Keratinocyte (primary cell): ENCODE measurements around the gene ANXA8. TPM values are rescaled to one million over a fixed set of nuclear protein-coding genes. Genes with fewer than 3 reads are reported as not detected.

Experiments used
- DNase-seq: peaks from one replicate; pipeline ENCODE4 v3.0.0-alpha.2; 2011; ENCODE audit warnings: low read depth, missing footprints, low spot score
- FAIRE-seq: peaks from 2 replicates; lab custom pipeline; 2011; peaks lifted over from hg19 to GRCh38; lab: Jason Lieb, UNC
- H2AFZ ChIP-seq: 2 replicates; pipeline ENCODE4 v1.6.0; 2012; ENCODE audit warnings: low read length, control low read depth, inconsistent platforms; ENCODE audit not compliant: control insufficient read depth
- H3K27ac ChIP-seq: 2 replicates; pipeline ENCODE4 v1.5.1; 2011; ENCODE audit warnings: low read length; ENCODE audit not compliant: control insufficient read depth, insufficient read depth
- H3K27me3 ChIP-seq: 3 replicates; pipeline ENCODE4 v1.6.0; 2011; ENCODE audit warnings: low read length; ENCODE audit not compliant: control insufficient read depth, insufficient read depth; ENCODE audit errors: extremely low read depth
- H3K36me3 ChIP-seq, 2 experiments: 2 replicates in 1 of 2; 3 replicates in 1 of 2; pipeline ENCODE4 v1.5.1; 2011; ENCODE audit warnings: low read length in 2 of 2, mild to moderate bottlenecking in 1 of 2; ENCODE audit not compliant: control insufficient read depth in 2 of 2, insufficient read depth in 2 of 2; ENCODE audit errors: extremely low read depth in 1 of 2
- H3K4me1 ChIP-seq: 3 replicates; pipeline ENCODE4 v1.5.1; 2011; ENCODE audit warnings: low read length; ENCODE audit not compliant: control insufficient read depth, insufficient read depth; ENCODE audit errors: extremely low read depth
- H3K4me2 ChIP-seq: 3 replicates; pipeline ENCODE4 v1.6.0; 2011; ENCODE audit warnings: low read depth, low read length; ENCODE audit not compliant: control insufficient read depth, insufficient read depth; ENCODE audit errors: extremely low read depth
- H3K4me3 ChIP-seq, 3 experiments: fragments of 200-600 bp in 1 of 3; sonication (generic) in 1 of 3; 2 replicates in 2 of 3; 3 replicates in 1 of 3; pipeline ENCODE4 v1.5.1; 2011 to 2016; ENCODE audit warnings: low read length in 3 of 3, mild to moderate bottlenecking in 3 of 3, control low read depth in 2 of 3, inconsistent platforms in 1 of 3, low read depth in 1 of 3, mixed read lengths in 1 of 3, mixed run types in 1 of 3, moderate library complexity in 1 of 3; ENCODE audit not compliant: control insufficient read depth in 2 of 3, insufficient read depth in 2 of 3; ENCODE audit errors: extremely low read depth in 1 of 3
- H3K79me2 ChIP-seq: 2 replicates; pipeline ENCODE4 v1.6.0; 2012; ENCODE audit warnings: low read length; ENCODE audit not compliant: control insufficient read depth, insufficient read depth
- H3K9ac ChIP-seq: 3 replicates; pipeline ENCODE4 v1.6.0; 2011; ENCODE audit warnings: low read length; ENCODE audit not compliant: control insufficient read depth, insufficient read depth; ENCODE audit errors: extremely low read depth
- H3K9me1 ChIP-seq: 3 replicates; pipeline ENCODE4 v1.6.0; 2011; ENCODE audit warnings: low read length; ENCODE audit not compliant: control insufficient read depth, insufficient read depth; ENCODE audit errors: extremely low read depth
- H3K9me3 ChIP-seq: 2 replicates; pipeline ENCODE4 v1.5.1; 2012; ENCODE audit warnings: low read depth, low read length; ENCODE audit not compliant: control insufficient read depth
- H4K20me1 ChIP-seq: 3 replicates; pipeline ENCODE4 v1.6.0; 2011; ENCODE audit warnings: low read length; ENCODE audit not compliant: control insufficient read depth, insufficient read depth; ENCODE audit errors: extremely low read depth
- CTCF ChIP-seq, 3 experiments: IDR thresholded peaks in 1 of 3; conservative IDR thresholded peaks in 1 of 3; optimal IDR thresholded peaks in 1 of 3; 2 replicates in 2 of 3; 3 replicates in 1 of 3; pipeline versions ENCODE3 to v1.5.1; 2011; ENCODE audit warnings: low read length in 3 of 3, mild to moderate bottlenecking in 3 of 3, moderate library complexity in 2 of 3, control low read depth in 1 of 3, inconsistent platforms in 1 of 3; ENCODE audit not compliant: insufficient read depth in 2 of 3; ENCODE audit errors: extremely low read depth in 1 of 3
- EZH2 ChIP-seq: IDR thresholded peaks from one replicate; pipeline ENCODE4 v1.6.1; 2012; ENCODE audit warnings: inconsistent platforms, mild to moderate bottlenecking, low read length, moderate library complexity
- dilution Hi-C: fragments of 300-500 bp; cut with MboI; formaldehyde crosslinking; loops from one replicate; pipeline ENCODE4 v1.7.0; 2020; ENCODE audit warnings: low sequenced_read_pairs; ENCODE audit not compliant: extremely low pct_ligation_motif_present
- polyA plus RNA-seq, 5 experiments: library from polyadenylated mRNA; depleted of rRNA in 3 of 5; stranded (reverse) in 3 of 5; stranded (forward) in 1 of 5; unstranded in 1 of 5; fragments of >200 nt; gene quantifications; 1 replicate in 1 of 5; 2 replicates in 3 of 5; 3 replicates in 1 of 5; pipeline versions ENCODE4 v1.2.1 to v1.2.3, GENCODE V29; 2011 to 2012; ENCODE audit warnings: missing spikeins in 2 of 5, low read depth in 1 of 5, low replicate concordance in 1 of 5

Gene ANXA8
- polyA plus RNA-seq, 1 donor (not counting 4 experiments of a cell fraction or from before 2014, with no cell fraction given), result 820 TPM

- no peaks in the 10 kb centered on the region for H4K20me1 ChIP-seq
- H3K36me3 ChIP-seq, result no peaks in the 10 kb centered on the region
- H3K79me2 ChIP-seq, result no peaks in the 10 kb centered on the region
- no peaks in the 10 kb centered on the region for H3K9me1 ChIP-seq
- dilution Hi-C loops, result no loop called here
- peaks cover 9% of the 10 kb centered on the region for H3K27me3 ChIP-seq
- no peak for TF ChIP-seq EZH2
- TF ChIP-seq CTCF (optimal IDR thresholded peaks at IDR 0.05 in 1 of 3, IDR thresholded peaks at IDR 0.05 in 1 of 3, conservative IDR thresholded peaks at IDR 0.05 in 1 of 3; ENCODE audit: extremely low read depth in 1 of 3, insufficient read depth in 2 of 3, low read length in 3 of 3), result no peak
- H3K9ac ChIP-seq, result no peak overlapping the region
- H3K4me3 ChIP-seq, result no peak overlapping the region
- H2AFZ ChIP-seq, result no peak overlapping the region
- no peaks in the 10 kb centered on the region for H3K4me1 ChIP-seq
- DNase-seq (no peak), FAIRE-seq (no peak)
- peaks cover 3% of the 10 kb centered on the region for H3K9me3 ChIP-seq
- no peak overlapping the region for H3K27ac ChIP-seq
- H3K4me2 ChIP-seq, result no peak overlapping the region
These were observed 34.6 kb downstream of the ANXA8 start for GRCh38 chr10:47449102-47449978.

GRCh38 chr10:47447705-47448104 is 36.2 kb downstream of the ANXA8 start:
- no peak for FAIRE-seq
- Histone ChIP-seq H3K9me3 (peaks cover 3% of the 10 kb centered on the region), H4K20me1 (no peaks in the 10 kb centered on the region), H3K27me3 (no peaks in the 10 kb centered on the region), H3K9ac (no peak overlapping the region), H3K27ac (no peak overlapping the region), H3K4me3 (no peak overlapping the region), H2AFZ (no peak overlapping the region), H3K9me1 (no peaks in the 10 kb centered on the region), H3K4me2 (no peak overlapping the region), H3K36me3 (no peaks in the 10 kb centered on the region), H3K4me1 (no peaks in the 10 kb centered on the region), H3K79me2 (no peaks in the 10 kb centered on the region)
- dilution Hi-C loops, result no loop called here
- DNase-seq, result no peak
- TF ChIP-seq CTCF (optimal IDR thresholded peaks at IDR 0.05 in 1 of 3, IDR thresholded peaks at IDR 0.05 in 1 of 3, conservative IDR thresholded peaks at IDR 0.05 in 1 of 3; ENCODE audit: extremely low read depth in 1 of 3, insufficient read depth in 2 of 3, low read length in 3 of 3), result no peak
- TF ChIP-seq EZH2, result no peak
